ENCODE results near the gene DIO1. TPM values are rescaled to one million over a fixed set of nuclear protein-coding genes. Genes with fewer than 3 reads are reported as not detected.

Gene DIO1
- total and polyA plus RNA-seq, 9 of the 15 experiments (the other 6 are each of a cell fraction or from before 2014, with no cell fraction given) = not detected

DNA sequence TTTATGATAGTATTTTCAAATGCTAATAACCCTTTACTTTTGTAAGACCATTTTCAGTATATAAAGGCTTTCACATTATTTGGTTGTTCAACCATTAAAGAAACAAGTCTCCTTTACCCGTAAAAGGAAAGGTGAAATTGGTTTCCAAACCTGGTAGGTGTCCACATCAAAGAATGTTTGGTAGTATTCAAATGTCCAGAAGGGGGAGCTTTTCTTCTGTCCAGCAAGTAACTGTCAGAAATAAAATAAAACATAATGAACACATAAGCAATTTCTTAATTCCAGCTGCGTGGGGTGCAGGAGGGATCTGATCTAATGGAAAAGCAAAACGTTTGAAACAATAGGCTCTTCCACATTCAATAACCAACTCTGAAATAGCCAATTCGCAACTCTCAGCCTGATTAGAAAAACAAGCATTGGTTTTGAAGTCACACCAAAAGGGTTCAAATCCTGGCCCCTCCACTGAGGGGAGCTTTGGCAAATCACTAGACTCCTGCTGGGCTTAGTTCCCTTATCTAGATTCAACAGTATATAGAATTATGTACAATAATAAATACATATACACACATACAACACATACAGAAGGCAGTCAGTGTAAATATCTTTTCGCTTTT is 15.4 kb upstream of the DIO1 start (continued):
- TF ChIP-seq, protein P1, sequence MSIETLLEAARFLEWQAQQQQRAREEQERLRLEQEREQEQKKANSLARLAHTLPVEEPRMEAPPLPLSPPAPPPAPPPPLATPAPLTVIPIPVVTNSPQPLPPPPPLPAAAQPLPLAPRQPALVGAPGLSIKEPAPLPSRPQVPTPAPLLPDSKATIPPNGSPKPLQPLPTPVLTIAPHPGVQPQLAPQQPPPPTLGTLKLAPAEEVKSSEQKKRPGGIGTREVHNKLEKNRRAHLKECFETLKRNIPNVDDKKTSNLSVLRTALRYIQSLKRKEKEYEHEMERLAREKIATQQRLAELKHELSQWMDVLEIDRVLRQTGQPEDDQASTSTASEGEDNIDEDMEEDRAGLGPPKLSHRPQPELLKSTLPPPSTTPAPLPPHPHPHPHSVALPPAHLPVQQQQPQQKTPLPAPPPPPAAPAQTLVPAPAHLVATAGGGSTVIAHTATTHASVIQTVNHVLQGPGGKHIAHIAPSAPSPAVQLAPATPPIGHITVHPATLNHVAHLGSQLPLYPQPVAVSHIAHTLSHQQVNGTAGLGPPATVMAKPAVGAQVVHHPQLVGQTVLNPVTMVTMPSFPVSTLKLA (conservative IDR thresholded peaks at IDR 0.05) = 0 out of 4 replicates have a peak, but pooled peaks of 1 of the 2 experiments have one; percentile 9
- TF ChIP-seq, protein P2, sequence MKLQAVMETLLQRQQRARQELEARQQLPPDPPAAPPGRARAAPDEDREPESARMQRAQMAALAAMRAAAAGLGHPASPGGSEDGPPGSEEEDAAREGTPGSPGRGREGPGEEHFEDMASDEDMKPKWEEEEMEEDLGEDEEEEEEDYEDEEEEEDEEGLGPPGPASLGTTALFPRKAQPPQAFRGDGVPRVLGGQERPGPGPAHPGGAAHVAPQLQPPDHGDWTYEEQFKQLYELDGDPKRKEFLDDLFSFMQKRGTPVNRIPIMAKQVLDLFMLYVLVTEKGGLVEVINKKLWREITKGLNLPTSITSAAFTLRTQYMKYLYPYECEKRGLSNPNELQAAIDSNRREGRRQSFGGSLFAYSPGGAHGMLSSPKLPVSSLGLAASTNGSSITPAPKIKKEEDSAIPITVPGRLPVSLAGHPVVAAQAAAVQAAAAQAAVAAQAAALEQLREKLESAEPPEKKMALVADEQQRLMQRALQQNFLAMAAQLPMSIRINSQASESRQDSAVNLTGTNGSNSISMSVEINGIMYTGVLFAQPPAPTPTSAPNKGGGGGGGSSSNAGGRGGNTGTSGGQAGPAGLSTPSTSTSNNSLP (IDR thresholded peaks at IDR 0.05; ENCODE audit: borderline replicate concordance, low read depth, low read length) = no peak
- TF ChIP-seq ZNF3 (CRISPR knock-in tag; IDR thresholded peaks at IDR 0.05) = no peak
- TF ChIP-seq, protein P3, sequence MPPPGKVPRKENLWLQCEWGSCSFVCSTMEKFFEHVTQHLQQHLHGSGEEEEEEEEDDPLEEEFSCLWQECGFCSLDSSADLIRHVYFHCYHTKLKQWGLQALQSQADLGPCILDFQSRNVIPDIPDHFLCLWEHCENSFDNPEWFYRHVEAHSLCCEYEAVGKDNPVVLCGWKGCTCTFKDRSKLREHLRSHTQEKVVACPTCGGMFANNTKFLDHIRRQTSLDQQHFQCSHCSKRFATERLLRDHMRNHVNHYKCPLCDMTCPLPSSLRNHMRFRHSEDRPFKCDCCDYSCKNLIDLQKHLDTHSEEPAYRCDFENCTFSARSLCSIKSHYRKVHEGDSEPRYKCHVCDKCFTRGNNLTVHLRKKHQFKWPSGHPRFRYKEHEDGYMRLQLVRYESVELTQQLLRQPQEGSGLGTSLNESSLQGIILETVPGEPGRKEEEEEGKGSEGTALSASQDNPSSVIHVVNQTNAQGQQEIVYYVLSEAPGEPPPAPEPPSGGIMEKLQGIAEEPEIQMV (tag; conservative IDR thresholded peaks at IDR 0.05; ENCODE audit: low read depth) = no peak
- no peak for TF ChIP-seq ZNF175 (CRISPR knock-in tag; IDR thresholded peaks at IDR 0.05; ENCODE audit: low read depth)
- TF ChIP-seq SAP30 (IDR thresholded peaks at IDR 0.05; ENCODE audit: borderline replicate concordance, insufficient read depth, low read depth, low read length, poor library complexity, severe bottlenecking) = no peak
- no peak for TF ChIP-seq JUND (IDR thresholded peaks at IDR 0.05; ENCODE audit: borderline replicate concordance, low read depth, low read length)
- TF ChIP-seq JUND (tag; IDR thresholded peaks at IDR 0.05; ENCODE audit: borderline replicate concordance, low read depth, low read length) = no peak
- TF ChIP-seq, protein P4, sequence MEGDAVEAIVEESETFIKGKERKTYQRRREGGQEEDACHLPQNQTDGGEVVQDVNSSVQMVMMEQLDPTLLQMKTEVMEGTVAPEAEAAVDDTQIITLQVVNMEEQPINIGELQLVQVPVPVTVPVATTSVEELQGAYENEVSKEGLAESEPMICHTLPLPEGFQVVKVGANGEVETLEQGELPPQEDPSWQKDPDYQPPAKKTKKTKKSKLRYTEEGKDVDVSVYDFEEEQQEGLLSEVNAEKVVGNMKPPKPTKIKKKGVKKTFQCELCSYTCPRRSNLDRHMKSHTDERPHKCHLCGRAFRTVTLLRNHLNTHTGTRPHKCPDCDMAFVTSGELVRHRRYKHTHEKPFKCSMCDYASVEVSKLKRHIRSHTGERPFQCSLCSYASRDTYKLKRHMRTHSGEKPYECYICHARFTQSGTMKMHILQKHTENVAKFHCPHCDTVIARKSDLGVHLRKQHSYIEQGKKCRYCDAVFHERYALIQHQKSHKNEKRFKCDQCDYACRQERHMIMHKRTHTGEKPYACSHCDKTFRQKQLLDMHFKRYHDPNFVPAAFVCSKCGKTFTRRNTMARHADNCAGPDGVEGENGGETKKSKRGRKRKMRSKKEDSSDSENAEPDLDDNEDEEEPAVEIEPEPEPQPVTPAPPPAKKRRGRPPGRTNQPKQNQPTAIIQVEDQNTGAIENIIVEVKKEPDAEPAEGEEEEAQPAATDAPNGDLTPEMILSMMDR (IDR thresholded peaks at IDR 0.05 in 2 of 3, conservative IDR thresholded peaks at IDR 0.05 in 1 of 3; ENCODE audit: insufficient read depth in 2 of 3, low read depth in 1 of 3, low read length in 3 of 3) = peak; percentile 64 to 86 (median 68); a peak in 5 of 6 replicates
- TF ChIP-seq, protein P5, sequence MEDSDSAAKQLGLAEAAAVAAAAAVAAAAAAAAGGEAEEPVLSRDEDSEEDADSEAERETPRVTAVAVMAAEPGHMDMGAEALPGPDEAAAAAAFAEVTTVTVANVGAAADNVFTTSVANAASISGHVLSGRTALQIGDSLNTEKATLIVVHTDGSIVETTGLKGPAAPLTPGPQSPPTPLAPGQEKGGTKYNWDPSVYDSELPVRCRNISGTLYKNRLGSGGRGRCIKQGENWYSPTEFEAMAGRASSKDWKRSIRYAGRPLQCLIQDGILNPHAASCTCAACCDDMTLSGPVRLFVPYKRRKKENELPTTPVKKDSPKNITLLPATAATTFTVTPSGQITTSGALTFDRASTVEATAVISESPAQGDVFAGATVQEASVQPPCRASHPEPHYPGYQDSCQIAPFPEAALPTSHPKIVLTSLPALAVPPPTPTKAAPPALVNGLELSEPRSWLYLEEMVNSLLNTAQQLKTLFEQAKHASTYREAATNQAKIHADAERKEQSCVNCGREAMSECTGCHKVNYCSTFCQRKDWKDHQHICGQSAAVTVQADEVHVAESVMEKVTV (CRISPR knock-in tag; IDR thresholded peaks at IDR 0.05) = peak; percentile 62; the same call in 1 of the 2 replicates
- TF ChIP-seq RBM25 (IDR thresholded peaks at IDR 0.05; ENCODE audit: low read depth, low read length, severe bottlenecking) = no peak
- TF ChIP-seq ZNF41 (CRISPR knock-in tag; conservative IDR thresholded peaks at IDR 0.05) = no peak
- TF ChIP-seq PYGO2 (tag; IDR thresholded peaks at IDR 0.05) = no peak
- no peak for TF ChIP-seq POLR2B (IDR thresholded peaks at IDR 0.05; ENCODE audit: low read depth, partially characterized antibody)
- no peak for TF ChIP-seq SMARCC2 (IDR thresholded peaks at IDR 0.05; ENCODE audit: low read depth)
- TF ChIP-seq NCOA1 (IDR thresholded peaks at IDR 0.05; ENCODE audit: low read depth) = no peak
